ENCODE results near the gene CTSW. TPM values are rescaled to one million over a fixed set of nuclear protein-coding genes. Genes with fewer than 3 reads are reported as not detected.

The CTSW gene
- polyA plus RNA-seq, 2 of the 4 experiments (the other 2 are of a cell fraction), result not detected

GRCh38 chr11:65868076-65868667 is 11.5 kb upstream of the CTSW start:
- POLR2A ChIA-PET, result interaction anchor here (2.1 to 2.9 kb wide), 2 partner anchors 8 to 21 kb away, joined by 9 to 15 read pairs; partner anchors contain the start of genes FIBP and MUS81
- WGBS (ENCODE audit: missing lambda C conversion rate), result 84% methylated on average over 14 of the region's 19 CpGs
- no peaks in the 10 kb centered on the region for H3K9me3 ChIP-seq
- TF ChIP-seq POLR2A (IDR thresholded peaks at IDR 0.05; ENCODE audit: low read length) (no peak), JUN (IDR thresholded peaks at IDR 0.05) (peak in 1 of 2 experiments; percentile 42; a peak in 2 of 5 replicates)
- ATAC-seq (0 out of 6 replicates have a peak, but pooled peaks of 1 of the 2 experiments have one; percentile 4), FAIRE-seq (no peak), DNase-seq (ENCODE audit: low read depth in 1 of 2, low spot score in 1 of 2) (no peak)
- peaks cover 6% of the 10 kb centered on the region for H3K4me1 ChIP-seq
- CTCF ChIA-PET, result interaction anchor here (1.0 to 7.5 kb wide), 5 partner anchors 8 to 157 kb away, joined by 3 to 158 read pairs (median 12); partner anchors contain the start of genes CFL1, FIBP, KAT5 and MUS81
- H3K4me3 ChIP-seq, result no peak overlapping the region
- H3K4me2 ChIP-seq, result no peak overlapping the region
- H3K27ac ChIP-seq, result no peak overlapping the region

GRCh38 chr11:65868907-65869306 is 10.7 kb upstream of the CTSW start:
- no peak for ATAC-seq
- Histone ChIP-seq H3K4me2 (no peak overlapping the region), H3K27ac (no peak overlapping the region), H3K4me3 (no peak overlapping the region), H3K9me3 (no peaks in the 10 kb centered on the region), H3K4me1 (peaks cover 6% of the 10 kb centered on the region)
- TF ChIP-seq EHF (CRISPR knock-in tag; IDR thresholded peaks at IDR 0.05) (no peak), HES2 (IDR thresholded peaks at IDR 0.05) (no peak), RNF2 (IDR thresholded peaks at IDR 0.05; ENCODE audit: borderline replicate concordance, low read depth) (no peak), PBX3 (IDR thresholded peaks at IDR 0.05) (0 out of 2 replicates have a peak, but pooled peaks have one; percentile 2)
- ChIA-PET CTCF (interaction anchor here (0.8 to 7.5 kb wide), 8 partner anchors 8 to 157 kb away, joined by 3 to 158 read pairs (median 4); partner anchors contain the start of genes CFL1, FIBP, KAT5 and MUS81), POLR2A (interaction anchor here (0.9 to 2.9 kb wide), 3 partner anchors 9 to 206 kb away, joined by 3 to 15 read pairs (median 9); partner anchors contain the start of genes FIBP, MUS81 and RELA)
- WGBS (ENCODE audit: missing lambda C conversion rate), result 73% methylated on average over 3 of the region's 3 CpGs
- no peak for DNase-seq (ENCODE audit: low read depth in 1 of 2, low spot score in 1 of 2)
- FAIRE-seq, result no peak

- DNase-seq (ENCODE audit: low read depth in 1 of 2, low spot score in 1 of 2) (no peak), ATAC-seq (peak; percentile 1 to 4; a peak in 4 of 6 replicates), FAIRE-seq (no peak)
- Histone ChIP-seq H3K4me3 (no peak overlapping the region), H3K4me2 (no peak overlapping the region), H3K27ac (no peak overlapping the region), H3K9me3 (no peaks in the 10 kb centered on the region), H3K4me1 (peaks cover 6% of the 10 kb centered on the region)
- ChIA-PET POLR2A (interaction anchor here (0.8 to 2.9 kb wide), 5 partner anchors 10 to 207 kb away, joined by 3 to 15 read pairs (median 4); partner anchors contain the start of genes FIBP, MUS81 and RELA), CTCF (interaction anchor here (0.8 to 7.5 kb wide), 7 partner anchors 9 to 158 kb away, joined by 3 to 158 read pairs (median 4); partner anchors contain the start of genes C11orf68, CFL1, FIBP and KAT5)
- TF ChIP-seq POLR2A (IDR thresholded peaks at IDR 0.05; ENCODE audit: low read length) (peak; percentile 21), HMGXB4 (CRISPR knock-in tag; IDR thresholded peaks at IDR 0.05; ENCODE audit: borderline replicate concordance) (0 out of 2 replicates have a peak, but pooled peaks have one; percentile 2), NR3C1 (IDR thresholded peaks at IDR 0.05) (no peak)
- WGBS (ENCODE audit: missing lambda C conversion rate), result 84% methylated on average over 24 of the region's 24 CpGs
These were observed 9.9 kb upstream of the CTSW start for GRCh38 chr11:65869643-65870306.

GRCh38 chr11:65870307-65870658 is 9.4 kb upstream of the CTSW start:
- WGBS (ENCODE audit: missing lambda C conversion rate), result 88% methylated on average over 10 of the region's 11 CpGs
- no peak for TF ChIP-seq MYC (IDR thresholded peaks at IDR 0.05; ENCODE audit: borderline replicate concordance, low read length)
- POLR2A ChIA-PET, result interaction anchor here (0.8 to 2.9 kb wide), 3 partner anchors 11 to 18 kb away, joined by 3 to 15 read pairs (median 4); partner anchors contain the start of genes FIBP and MUS81
- peak; percentile 1 to 5; a peak in 3 of 6 replicates for ATAC-seq
- no peak for DNase-seq (ENCODE audit: low read depth in 1 of 2, low spot score in 1 of 2)
- H3K9me3 ChIP-seq, result no peaks in the 10 kb centered on the region
- CTCF ChIA-PET, result interaction anchor here (1.3 to 7.5 kb wide), 4 partner anchors 10 to 159 kb away, joined by 3 to 158 read pairs (median 45); partner anchors contain the start of genes C11orf68, CFL1, FIBP and KAT5
- H3K4me1 ChIP-seq, result peaks cover 6% of the 10 kb centered on the region
- H3K4me3 ChIP-seq, result no peak overlapping the region
- H3K4me2 ChIP-seq, result no peak overlapping the region
- no peak for FAIRE-seq
- H3K27ac ChIP-seq, result no peak overlapping the region
